Measurements from ENCODE around the gene TYRP1. TPM values are rescaled to one million over a fixed set of nuclear protein-coding genes. Genes with fewer than 3 reads are reported as not detected.

Gene TYRP1
- total RNA-seq = under 1 TPM in 1 of 4 donors, not detected in 3; 0.27 TPM

- WGBS, 2 donors = 79 to 88% methylated on average over 3 of the region's 3 CpGs
- no peak for TF ChIP-seq CTCF (IDR thresholded peaks at IDR 0.05)
- no peak for TF ChIP-seq POLR2A (IDR thresholded peaks at IDR 0.05)
- no peak for DNase-seq
- intact Hi-C loops (cut with DNase I) = no loop called here
- H3K27me3 ChIP-seq = no peaks in the 10 kb centered on the region
- H3K9me3 ChIP-seq = no peaks in the 10 kb centered on the region
- no peaks in the 10 kb centered on the region for H3K4me1 ChIP-seq
- no peaks in the 10 kb centered on the region for H3K36me3 ChIP-seq
- no peak within 1 kb of the TSS for H3K27ac ChIP-seq
- no peak within 1 kb of the TSS for H3K4me3 ChIP-seq (replicated peaks in 1 of 3)
Observed at GRCh38 chr9:12693141-12693540, at the start of gene TYRP1. TYRP1 (plus strand) TSS chr9:12693385; CDS start chr9:12693997, 612 bp downstream.

DNA sequence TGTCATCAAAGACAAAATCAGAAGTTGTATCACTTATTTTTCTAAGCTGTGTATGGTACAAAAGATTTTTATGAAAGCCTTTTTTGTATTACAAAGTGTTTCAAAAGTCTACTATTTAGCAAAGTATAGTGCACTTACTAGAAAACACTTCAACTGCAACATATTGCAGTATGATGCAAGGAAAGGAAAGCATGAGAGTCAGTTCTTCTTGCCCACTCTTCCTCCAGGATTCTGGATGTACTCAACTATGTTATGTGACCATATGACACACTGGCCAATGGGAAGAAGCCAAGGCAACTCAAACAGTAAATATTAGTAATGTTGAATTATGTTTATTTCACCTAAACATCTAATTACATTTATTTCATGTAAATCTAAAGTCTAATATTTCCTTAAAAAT, 49.5 kb upstream of the TYRP1 start:
- H3K27ac ChIP-seq = no peak overlapping the region
- H3K4me1 ChIP-seq = no peaks in the 10 kb centered on the region
- DNase-seq = no peak
- intact Hi-C loops (cut with DNase I) = no loop called here
- TF ChIP-seq CTCF (IDR thresholded peaks at IDR 0.05) = no peak
- TF ChIP-seq POLR2A (IDR thresholded peaks at IDR 0.05) = no peak
- H3K36me3 ChIP-seq = no peaks in the 10 kb centered on the region
- no peaks in the 10 kb centered on the region for H3K9me3 ChIP-seq
- H3K4me3 ChIP-seq (replicated peaks in 1 of 3) = no peak overlapping the region
- H3K27me3 ChIP-seq = no peaks in the 10 kb centered on the region

- Histone ChIP-seq H3K36me3 (no peaks in the 10 kb centered on the region), H3K9me3 (no peaks in the 10 kb centered on the region), H3K4me3 (replicated peaks in 1 of 3) (no peak overlapping the region), H3K27ac (no peak overlapping the region), H3K27me3 (no peaks in the 10 kb centered on the region), H3K4me1 (no peaks in the 10 kb centered on the region)
- intact Hi-C loops (cut with DNase I) = no loop called here
- TF ChIP-seq POLR2A (IDR thresholded peaks at IDR 0.05) (no peak), CTCF (IDR thresholded peaks at IDR 0.05) (no peak)
- no peak for DNase-seq
- WGBS, 2 donors = 79 to 80% methylated on average over 1 of the region's 1 CpG
Observed at GRCh38 chr9:12648925-12649324, 44.3 kb upstream of the TYRP1 start.

DNA sequence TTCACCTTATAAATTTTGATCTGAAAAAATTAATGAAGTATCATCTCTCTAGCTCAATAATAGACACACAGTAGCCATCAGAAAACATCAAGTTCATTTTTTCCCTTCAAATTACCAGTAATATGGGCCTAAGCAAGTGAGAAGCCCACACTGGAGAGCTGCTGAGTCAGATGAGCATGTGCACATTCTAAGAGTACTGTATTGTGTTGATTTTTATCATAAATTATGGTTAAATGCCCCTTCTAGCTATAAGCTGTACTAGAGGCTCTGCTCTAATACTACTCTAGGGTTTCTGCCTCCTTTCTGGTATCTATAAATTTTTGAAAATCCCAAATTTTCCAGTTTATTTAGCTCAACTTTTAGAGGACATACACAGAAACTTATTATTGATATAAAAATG, 42.1 kb upstream of the TYRP1 start:
- intact Hi-C loops (cut with DNase I) = no loop called here

GRCh38 chr9:12652973-12653372, 40.2 kb upstream of the TYRP1 start:
- no peaks in the 10 kb centered on the region for H3K27me3 ChIP-seq
- DNase-seq = no peak
- no peak overlapping the region for H3K4me3 ChIP-seq (replicated peaks in 1 of 3)
- WGBS, 2 donors = 31 to 39% methylated on average over 2 of the region's 2 CpGs
- intact Hi-C loops (cut with DNase I) = no loop called here
- TF ChIP-seq CTCF (IDR thresholded peaks at IDR 0.05) (no peak), POLR2A (IDR thresholded peaks at IDR 0.05) (no peak)
- H3K4me1 ChIP-seq = no peaks in the 10 kb centered on the region
- H3K27ac ChIP-seq = no peak overlapping the region
- H3K9me3 ChIP-seq = no peaks in the 10 kb centered on the region
- H3K36me3 ChIP-seq = no peaks in the 10 kb centered on the region

More for the DNA sequence above, 42.1 kb upstream of the TYRP1 start:
- H3K36me3 ChIP-seq = no peaks in the 10 kb centered on the region
- no peaks in the 10 kb centered on the region for H3K9me3 ChIP-seq
- H3K4me3 ChIP-seq (replicated peaks in 1 of 3) = no peak overlapping the region
- no peaks in the 10 kb centered on the region for H3K27me3 ChIP-seq
- no peak for DNase-seq
- TF ChIP-seq CTCF (IDR thresholded peaks at IDR 0.05) (no peak), POLR2A (IDR thresholded peaks at IDR 0.05) (no peak)
- no peak overlapping the region for H3K27ac ChIP-seq
- no peaks in the 10 kb centered on the region for H3K4me1 ChIP-seq
